Measurements from ENCODE around the gene ITK. TPM values are rescaled to one million over a fixed set of nuclear protein-coding genes. Genes with fewer than 3 reads are reported as not detected.
A peak's percentile ranks its signal among the peaks of the same experiment; 100 is the strongest.

Gene ITK
- total and polyA plus RNA-seq, 2 donors (not counting 1 experiment from before 2014, with no cell fraction given) = 0.75 to 1.1 TPM

GRCh38 chr5:157215514-157216167, 35.0 kb downstream of the ITK start:
- 62% methylated on average over 2 of the region's 5 CpGs for WGBS (ENCODE audit: insufficient coverage)
- TF ChIP-seq CTCF (IDR thresholded peaks at IDR 0.05) = no peak
- no peak for TF ChIP-seq EZH2 (IDR thresholded peaks at IDR 0.05; ENCODE audit: borderline replicate concordance, insufficient read depth, low read depth, low read length, poor library complexity, severe bottlenecking)
- Mint-ChIP-seq H3K4me3 (peak overlapping the region; percentile 75), H3K27ac (peak overlapping the region; percentile 29), H3K4me1 (peaks cover 58% of the 10 kb centered on the region), H3K9me3 (ENCODE audit: insufficient read depth) (no peaks in the 10 kb centered on the region), H3K27me3 (no peaks in the 10 kb centered on the region)
- ChIA-PET CTCF (interaction anchor here (1.0 to 3.0 kb wide), 2 partner anchors 39 to 97 kb away, joined by 3 to 16 read pairs; no protein-coding TSS in a partner anchor), POLR2A (no interaction called here)
- ATAC-seq (ENCODE audit: low read depth) = no peak
- H3K4me3 ChIP-seq (ENCODE audit: control extremely low read depth in 1 of 5, extremely low read depth in 1 of 5, insufficient read depth in 1 of 5, low read depth in 2 of 5, low read length in 4 of 5) = no peak overlapping the region
- H3K9ac ChIP-seq (ENCODE audit: low read length) = peak overlapping the region; percentile 48
- H3K4me1 ChIP-seq (ENCODE audit: control insufficient read depth in 2 of 2, insufficient read depth in 2 of 2, low read length in 2 of 2) = peaks cover 42 to 44% of the 10 kb centered on the region in 2 donors
- H3K27me3 ChIP-seq (replicated peaks in 1 of 4; ENCODE audit: control extremely low read depth in 1 of 4, control insufficient read depth in 3 of 4, insufficient read depth in 4 of 4, low read length in 3 of 4) = no peaks in the 10 kb centered on the region
- no peak overlapping the region for H2AFZ ChIP-seq (ENCODE audit: insufficient read depth, low read depth, low read length, poor library complexity, severe bottlenecking)
- H3K4me2 ChIP-seq (replicated peaks; ENCODE audit: low read depth, low read length, poor library complexity, severe bottlenecking) = peak overlapping the region; percentile 72
- H3K36me3 ChIP-seq (replicated peaks in 1 of 2; ENCODE audit: control extremely low read depth in 1 of 2, control insufficient read depth in 1 of 2, extremely low read depth in 1 of 2, insufficient read depth in 2 of 2, low read length in 1 of 2) = no peaks in the 10 kb centered on the region
- intact Hi-C loops (cut with micrococcal nuclease) = loop anchor here (5.0 kb wide), 2 partner anchors 37 to 43 kb away; no protein-coding TSS in a partner anchor
- no peaks in the 10 kb centered on the region for H3K9me3 ChIP-seq (ENCODE audit: control extremely low read depth in 1 of 3, control insufficient read depth in 2 of 3, insufficient read depth in 1 of 3, low read length in 2 of 3)
- H4K20me1 ChIP-seq (ENCODE audit: control insufficient read depth, insufficient read depth, low read length, poor library complexity, severe bottlenecking) = no peaks in the 10 kb centered on the region
- H3K27ac ChIP-seq (ENCODE audit: low read length in 2 of 2) = peak overlapping the region in 1 of 2 donors; percentile 60
- no peaks in the 10 kb centered on the region for H3K79me2 ChIP-seq (ENCODE audit: control insufficient read depth, insufficient read depth, low read length)
- no peak for DNase-seq

All from B cell (primary cell).